Tibial nerve (tissue), 4 donors: ENCODE data around the gene KNG1. TPM values are rescaled to one million over a fixed set of nuclear protein-coding genes. Genes with fewer than 3 reads are reported as not detected.

Experiments used
- DNase-seq, 2 donors: peaks; one replicate each; pipeline ENCODE4 v3.0.0-alpha.2; 2019; ENCODE audit warnings: low spot score in 2 of 2
- H3K27ac ChIP-seq, 4 donors: fragments of 200-600 bp; sonication (generic) in 3 of 4; one replicate each; pipeline ENCODE4 v1.5.1; 2017 to 2019; ENCODE audit warnings: mild to moderate bottlenecking in 1 of 4
- H3K27me3 ChIP-seq, 2 donors: fragments of 200-600 bp; sonication (generic) in 1 of 2; one replicate each; pipeline versions ENCODE4 v1.5.1 to v1.6.0; 2017 to 2019
- H3K36me3 ChIP-seq, 3 donors: fragments of 200-600 bp; sonication (generic); one replicate each; pipeline ENCODE4 v1.5.1; 2018 to 2019
- H3K4me1 ChIP-seq, 4 donors: fragments of 200-600 bp; sonication (generic) in 3 of 4; one replicate each; pipeline ENCODE4 v1.5.1; 2017 to 2019
- H3K4me3 ChIP-seq, 4 donors: fragments of 200-600 bp; sonication (generic) in 3 of 4; one replicate each; pipeline ENCODE4 v1.5.1; 2017 to 2019; ENCODE audit warnings: mild to moderate bottlenecking in 1 of 4, moderate library complexity in 1 of 4
- H3K9me3 ChIP-seq, 4 donors: fragments of 200-600 bp; sonication (generic) in 3 of 4; one replicate each; pipeline ENCODE4 v1.5.1; 2017 to 2019
- CTCF ChIP-seq, 5 experiments: fragments of 200-600 bp in 3 of 5; fragments of 450-650 bp in 2 of 5; sonication (generic) in 3 of 5; IDR thresholded peaks; one replicate each; pipeline ENCODE4 v1.5.1; 2016 to 2019; ENCODE audit warnings: antibody characterized with exemption in 5 of 5, mild to moderate bottlenecking in 3 of 5, moderate library complexity in 2 of 5
- EP300 ChIP-seq, 2 donors: sonication (generic); formaldehyde crosslinking; IDR thresholded peaks; one replicate each; pipeline ENCODE4 v1.6.1; 2017; ENCODE audit warnings: antibody characterized with exemption in 2 of 2, mild to moderate bottlenecking in 1 of 2
- POLR2A ChIP-seq, 2 donors: fragments of 450-650 bp; IDR thresholded peaks; one replicate each; pipeline ENCODE4 v1.6.1; 2017; ENCODE audit warnings: antibody characterized with exemption in 2 of 2, mild to moderate bottlenecking in 2 of 2, moderate library complexity in 2 of 2
- WGBS, 2 donors: methylation state at CpG; one replicate each; pipeline ENCODE4 v1.1.5; 2018; 5-methylcytosine and 5-hydroxymethylcytosine counted together
- total RNA-seq, 4 donors: library from RNA; depleted of rRNA; stranded (reverse); fragments of >200 nt; gene quantifications; one replicate each; pipeline ENCODE4 v1.1.0, GENCODE V29; 2016

KNG1 gene
- total RNA-seq, 4 donors from 2014 or later = not detected

- H3K4me3 ChIP-seq = peak within 1 kb of the TSS; percentile 66 to 98 (median 92)
- WGBS, 2 donors = 0 to 1% methylated on average over 39 to 58 of the region's 60 CpGs
- peaks cover 8 to 36% (median 31%) of the 10 kb centered on the region in 3 donors for H3K36me3 ChIP-seq
- no peaks in the 10 kb centered on the region for H3K9me3 ChIP-seq
- peak within 1 kb of the TSS; percentile 98 to 100 (median 98) for H3K27ac ChIP-seq
- peak; percentile 79 to 87 for DNase-seq
- no peaks in the 10 kb centered on the region for H3K27me3 ChIP-seq
- TF ChIP-seq POLR2A (IDR thresholded peaks at IDR 0.05) = peak; percentile 65 to 77
- TF ChIP-seq CTCF (IDR thresholded peaks at IDR 0.05) = peak in 1 of 5 experiments; percentile 37
- peak in 1 of 2 donors; percentile 98 for TF ChIP-seq EP300 (IDR thresholded peaks at IDR 0.05)
- H3K4me1 ChIP-seq = peaks cover 5 to 39% (median 28%) of the 10 kb centered on the region in 4 donors
Measured at GRCh38 chr3:186783058-186783730, 66.0 kb downstream of the KNG1 start, which contains the start of gene EIF4A2. EIF4A2 (plus strand) TSS chr3:186783577; CDS start chr3:186783611, 34 bp downstream.

GRCh38 chr3:186783731-186784515, 66.8 kb downstream of the KNG1 start:
- Histone ChIP-seq H3K27ac (peak overlapping the region; percentile 98 to 100 (median 98)), H3K27me3 (no peaks in the 10 kb centered on the region), H3K36me3 (peaks cover 13 to 43% (median 33%) of the 10 kb centered on the region in 3 donors), H3K4me1 (peaks cover 5 to 44% (median 28%) of the 10 kb centered on the region in 4 donors), H3K9me3 (no peaks in the 10 kb centered on the region), H3K4me3 (peak overlapping the region; percentile 66 to 98 (median 92))
- TF ChIP-seq POLR2A (IDR thresholded peaks at IDR 0.05) (peak; percentile 50 to 87), EP300 (IDR thresholded peaks at IDR 0.05) (peak in 1 of 2 donors; percentile 92), CTCF (IDR thresholded peaks at IDR 0.05) (no peak)
- DNase-seq = peak; percentile 74 to 80
- WGBS, 2 donors = 0 to 1% methylated on average over 48 to 55 of the region's 56 CpGs

GRCh38 chr3:186784820-186785494, 67.8 kb downstream of the KNG1 start:
- WGBS, 2 donors = 11 to 15% methylated on average over 7 of the region's 7 CpGs
- no peak for DNase-seq
- H3K36me3 ChIP-seq = peaks cover 14 to 53% (median 33%) of the 10 kb centered on the region in 3 donors
- H3K9me3 ChIP-seq = no peaks in the 10 kb centered on the region
- peak overlapping the region; percentile 98 to 100 (median 98) for H3K27ac ChIP-seq
- H3K4me1 ChIP-seq = peaks cover 5 to 53% (median 28%) of the 10 kb centered on the region in 4 donors
- peak overlapping the region; percentile 66 to 98 (median 92) for H3K4me3 ChIP-seq
- TF ChIP-seq POLR2A (IDR thresholded peaks at IDR 0.05) (no peak), CTCF (IDR thresholded peaks at IDR 0.05) (no peak), EP300 (IDR thresholded peaks at IDR 0.05) (no peak)
- H3K27me3 ChIP-seq = no peaks in the 10 kb centered on the region

GRCh38 chr3:186785495-186786018, 68.4 kb downstream of the KNG1 start:
- Histone ChIP-seq H3K36me3 (peaks cover 14 to 59% (median 33%) of the 10 kb centered on the region in 3 donors), H3K4me1 (peaks cover 5 to 59% (median 28%) of the 10 kb centered on the region in 4 donors), H3K4me3 (peak overlapping the region; percentile 66 to 98 (median 92)), H3K27ac (peak overlapping the region in 1 of 4 donors; percentile 100), H3K27me3 (no peaks in the 10 kb centered on the region), H3K9me3 (no peaks in the 10 kb centered on the region)
- TF ChIP-seq EP300 (IDR thresholded peaks at IDR 0.05) = no peak
- TF ChIP-seq POLR2A (IDR thresholded peaks at IDR 0.05) = no peak
- no peak for TF ChIP-seq CTCF (IDR thresholded peaks at IDR 0.05)
- DNase-seq = no peak
- 23 to 25% methylated on average over 7 of the region's 7 CpGs for WGBS, 2 donors
